ENCODE measurements around the gene SLC17A9.

SLC17A9 gene

GRCh38 chr20:62921119-62921687 is 31.3 kb upstream of the SLC17A9 start:
- peak; percentile 73 for DNase-seq (ENCODE audit: low spot score)

- no peak for DNase-seq (ENCODE audit: low spot score)
Measured at GRCh38 chr20:62922451-62922921, 30.0 kb upstream of the SLC17A9 start.

DNA sequence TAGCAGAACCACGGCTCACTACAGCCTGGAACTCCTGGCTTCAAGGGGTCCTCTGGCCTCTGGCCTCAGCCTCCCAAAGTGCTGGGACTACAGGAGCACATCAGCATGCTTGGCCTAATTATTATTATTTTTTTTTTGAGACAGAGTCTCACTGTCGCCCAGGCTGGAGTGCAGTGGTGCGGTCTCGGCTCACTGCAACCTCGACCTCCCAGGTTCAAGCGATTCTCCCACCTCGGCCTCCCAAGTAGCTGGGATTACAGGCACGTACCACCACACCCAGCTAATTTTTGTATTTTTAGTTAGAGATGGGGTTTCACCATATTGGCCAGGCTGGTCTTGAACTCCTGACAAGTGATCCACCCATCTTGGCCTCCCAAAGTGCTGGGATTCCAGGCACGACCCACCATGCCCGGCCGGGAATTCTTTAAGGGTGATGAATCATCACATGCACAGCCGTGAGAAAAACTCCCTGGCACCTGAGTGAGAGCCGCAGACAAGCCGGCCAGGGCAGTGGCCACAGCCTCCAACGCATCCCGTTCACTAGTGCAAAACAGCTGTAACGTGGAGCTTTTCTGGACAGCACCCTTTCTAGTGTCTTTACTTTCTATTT is 29.3 kb upstream of the SLC17A9 start:
- DNase-seq (ENCODE audit: low spot score), result peak; percentile 91

DNA sequence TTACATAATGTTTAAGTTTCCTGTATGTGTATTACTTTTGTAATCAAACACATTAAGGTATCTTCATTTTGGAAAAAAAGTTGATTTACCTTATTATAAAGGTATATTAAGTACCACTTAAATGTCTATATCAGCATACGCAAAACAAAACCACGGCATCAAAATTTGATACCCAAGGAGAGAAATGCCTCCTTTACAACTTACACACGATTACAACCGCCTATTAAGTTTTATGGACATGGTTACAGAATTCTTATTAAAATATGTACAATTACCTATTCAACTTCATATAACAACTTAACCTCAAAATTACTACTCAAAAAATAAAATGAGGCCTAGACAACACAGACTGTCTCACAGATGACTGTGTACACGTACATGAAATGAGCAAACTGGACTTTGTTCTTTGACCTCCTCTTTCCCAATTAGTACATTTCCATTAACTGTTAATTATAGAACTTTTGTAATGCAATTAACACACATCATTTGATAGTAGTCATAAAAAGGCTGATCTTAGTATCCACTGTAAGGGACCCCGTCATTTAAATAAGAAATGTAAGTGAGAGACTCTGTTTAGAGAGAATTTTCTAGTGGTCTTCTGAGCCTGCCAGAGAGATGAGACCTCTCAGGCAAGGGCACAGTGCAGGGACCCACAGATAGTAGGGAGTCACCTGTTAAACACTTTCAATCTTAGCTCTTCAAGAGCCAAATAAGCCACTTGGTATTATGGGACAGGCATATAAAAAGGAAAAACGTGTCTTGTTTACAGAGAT is 28.7 kb upstream of the SLC17A9 start:
- no peak for DNase-seq (ENCODE audit: low spot score)

GRCh38 chr20:62924442-62925075 is 27.9 kb upstream of the SLC17A9 start:
- DNase-seq (ENCODE audit: low spot score), result peak; percentile 42

GRCh38 chr20:62925076-62925419 is 27.5 kb upstream of the SLC17A9 start:
- DNase-seq (ENCODE audit: low spot score), result no peak

GRCh38 chr20:62925420-62926228 is 26.9 kb upstream of the SLC17A9 start:
- peak; percentile 76 for DNase-seq (ENCODE audit: low spot score)

GRCh38 chr20:62926229-62927127 is 26.0 kb upstream of the SLC17A9 start, which contains the start of gene DIDO1:
Gene DIDO1 (minus strand): TSS chr20:62926505.
- peak; percentile 96 for DNase-seq (ENCODE audit: low spot score)

- DNase-seq (ENCODE audit: low spot score), result no peak
Measured at GRCh38 chr20:62927128-62927705, 25.3 kb upstream of the SLC17A9 start.

GRCh38 chr20:62928246-62928939 is 24.1 kb upstream of the SLC17A9 start:
- DNase-seq (ENCODE audit: low spot score), result no peak

- DNase-seq (ENCODE audit: low spot score), result peak; percentile 28
Measured at GRCh38 chr20:62929051-62929538, 23.4 kb upstream of the SLC17A9 start.

- DNase-seq (ENCODE audit: low spot score), result no peak
Measured at GRCh38 chr20:62931464-62931863, 21.0 kb upstream of the SLC17A9 start.

DNA sequence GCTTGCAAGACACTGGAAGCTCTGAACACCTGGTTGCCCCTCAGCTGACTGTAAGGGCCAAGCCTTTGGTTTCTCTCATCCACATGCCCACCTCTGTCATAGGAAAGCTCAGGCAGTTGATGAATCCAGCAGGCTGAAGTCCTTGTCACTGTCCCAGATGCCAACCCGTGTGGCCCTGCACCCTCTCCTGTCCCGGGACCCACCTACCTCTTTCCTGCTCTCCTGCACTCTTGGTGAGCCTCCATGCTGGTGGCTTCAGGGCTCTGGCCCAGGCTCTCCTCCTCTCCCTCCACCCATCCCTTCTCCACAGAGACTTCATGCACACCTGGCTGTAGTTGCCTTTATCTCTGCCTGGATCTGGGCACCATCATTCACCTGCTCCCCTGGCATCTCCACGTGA is 18.5 kb upstream of the SLC17A9 start:
- DNase-seq (ENCODE audit: low spot score), result no peak

GRCh38 chr20:62935204-62935967 is 17.1 kb upstream of the SLC17A9 start:
- DNase-seq (ENCODE audit: low spot score), result no peak

- DNase-seq (ENCODE audit: low spot score), result no peak
Measured at GRCh38 chr20:62935968-62936585, 16.4 kb upstream of the SLC17A9 start.

- DNase-seq (ENCODE audit: low spot score), result peak; percentile 98
Measured at GRCh38 chr20:62937268-62938104, 15.0 kb upstream of the SLC17A9 start.

DNA sequence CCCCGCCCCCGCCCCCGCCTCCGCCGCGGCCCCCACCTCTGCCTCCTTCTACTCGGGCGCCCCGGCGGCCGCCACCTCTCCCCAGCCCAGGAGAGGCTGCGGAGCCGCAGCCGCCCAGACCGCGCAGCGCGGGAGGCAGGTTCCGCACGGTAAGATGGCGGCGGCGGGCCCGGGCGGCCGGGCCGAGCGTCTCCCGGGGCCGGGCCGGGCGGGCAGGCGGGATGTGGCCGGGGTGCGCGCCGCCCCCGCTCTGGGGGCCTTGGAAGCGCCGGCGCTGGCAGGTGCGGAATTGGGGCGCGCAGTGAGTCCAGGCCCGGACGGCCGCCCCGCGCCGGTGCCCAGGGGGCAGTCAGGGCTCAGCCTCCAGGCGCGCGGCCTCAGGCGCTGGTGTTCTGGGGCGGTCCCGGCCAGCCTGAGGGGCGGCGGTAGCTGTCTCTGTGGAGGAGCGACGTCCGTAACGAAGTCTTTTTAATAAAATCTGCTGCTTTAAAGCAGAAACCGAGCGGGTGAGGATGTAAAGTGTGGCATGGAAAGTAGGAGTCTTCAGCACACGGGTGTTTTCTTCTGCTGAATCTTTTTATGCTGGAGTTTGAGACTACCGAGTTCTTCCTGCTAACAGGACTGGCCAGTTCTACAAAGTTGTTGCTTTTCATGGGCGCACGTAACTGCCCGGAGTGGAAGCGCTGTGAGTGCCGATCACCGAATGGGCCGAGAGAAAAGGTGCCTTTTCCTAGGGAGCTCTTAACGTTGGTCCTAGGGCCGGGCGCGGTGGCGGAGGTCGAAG is 14.2 kb upstream of the SLC17A9 start, which contains the start of gene GID8:
TSS of gene GID8 (plus strand) at position 43 of the 784 bp plus-strand sequence. CDS start 3,356 bp downstream, outside the sequence.
- DNase-seq (ENCODE audit: low spot score), result peak; percentile 71
